ENCODE data around the gene CYFIP1.

CYFIP1 gene

DNA sequence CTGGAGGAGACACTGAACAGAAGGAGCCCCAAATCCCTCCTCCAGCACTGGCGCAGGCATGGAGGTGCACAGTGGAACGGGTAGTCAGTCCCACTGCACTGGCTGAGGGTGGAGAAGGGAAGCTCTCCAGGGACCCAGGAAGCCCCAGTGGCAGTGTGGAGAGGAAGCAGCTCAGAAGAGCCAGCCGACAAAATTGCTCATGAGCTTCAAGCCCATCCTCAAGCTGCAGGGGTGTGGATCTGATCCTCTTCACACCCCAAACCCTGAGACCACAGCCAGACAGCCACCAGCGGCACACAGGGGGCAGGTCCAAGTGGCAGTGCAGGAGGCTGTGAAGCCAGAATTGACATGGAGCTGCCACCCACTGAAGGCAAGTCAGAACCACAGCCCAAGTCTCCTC, 32.1 kb downstream of the CYFIP1 start:
- no peak for DNase-seq

DNA sequence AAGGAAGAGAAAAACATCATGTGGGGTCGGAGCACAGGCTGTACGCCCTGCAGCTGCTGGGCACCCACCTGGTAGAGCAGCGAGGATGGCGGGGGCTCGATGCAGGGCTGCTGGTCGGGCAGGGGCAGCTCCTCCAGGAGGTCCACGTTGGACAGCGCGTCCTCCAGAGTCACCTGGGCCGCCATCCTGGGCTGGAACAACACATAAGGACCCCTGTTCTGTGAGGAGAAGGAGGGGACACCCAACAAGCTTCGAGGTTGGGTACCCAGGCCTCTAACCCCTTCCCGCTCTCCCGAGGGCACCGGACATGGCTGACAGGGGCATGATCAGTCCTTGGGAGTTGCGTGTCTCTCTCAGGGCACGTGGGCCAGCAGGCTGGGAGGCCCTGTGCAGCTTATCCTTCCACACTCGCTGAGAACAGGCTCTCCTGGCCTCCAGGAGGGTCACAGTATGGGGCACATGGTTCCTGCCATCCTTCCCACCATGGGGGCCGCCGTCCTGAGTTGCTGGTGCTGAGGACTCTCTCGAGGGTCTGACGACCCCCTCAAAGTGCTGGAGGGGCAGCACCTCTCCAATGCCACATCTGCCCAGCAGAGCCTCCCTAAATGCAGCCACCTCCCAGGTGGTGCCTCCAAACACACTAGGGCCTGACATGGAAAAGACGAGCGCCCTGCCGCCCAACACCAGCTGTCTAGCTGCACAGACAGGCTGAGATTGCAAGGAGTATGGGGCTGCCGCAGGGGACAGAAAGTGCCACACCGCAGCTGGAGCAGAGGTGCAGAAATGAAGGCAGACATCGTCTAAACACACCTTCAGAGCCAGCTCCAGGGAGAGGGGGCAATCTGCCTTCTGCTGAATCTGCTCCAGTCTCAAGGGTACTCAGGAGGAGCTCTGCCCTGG, 32.8 kb downstream of the CYFIP1 start:
- DNase-seq, result no peak

DNA sequence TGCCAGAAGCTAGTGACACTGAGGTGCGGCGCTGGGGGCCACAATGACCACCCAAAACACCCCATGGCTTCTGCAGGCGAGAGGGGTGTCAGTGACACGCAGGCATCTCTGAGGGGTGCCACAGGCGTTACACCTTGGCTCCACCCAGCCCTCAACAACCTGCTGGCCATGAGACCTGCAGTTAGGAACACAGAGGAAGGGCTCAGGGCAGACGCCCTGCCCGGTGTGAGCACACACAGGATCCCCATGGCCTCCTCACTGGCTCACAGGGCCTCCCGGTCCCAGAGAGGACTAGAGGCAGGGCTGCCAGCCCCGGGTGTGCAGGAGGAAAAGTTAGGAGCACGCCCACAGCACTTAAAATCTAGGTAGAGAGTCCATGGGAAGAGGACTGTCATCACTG, 35.1 kb downstream of the CYFIP1 start:
- no peak for DNase-seq

DNA sequence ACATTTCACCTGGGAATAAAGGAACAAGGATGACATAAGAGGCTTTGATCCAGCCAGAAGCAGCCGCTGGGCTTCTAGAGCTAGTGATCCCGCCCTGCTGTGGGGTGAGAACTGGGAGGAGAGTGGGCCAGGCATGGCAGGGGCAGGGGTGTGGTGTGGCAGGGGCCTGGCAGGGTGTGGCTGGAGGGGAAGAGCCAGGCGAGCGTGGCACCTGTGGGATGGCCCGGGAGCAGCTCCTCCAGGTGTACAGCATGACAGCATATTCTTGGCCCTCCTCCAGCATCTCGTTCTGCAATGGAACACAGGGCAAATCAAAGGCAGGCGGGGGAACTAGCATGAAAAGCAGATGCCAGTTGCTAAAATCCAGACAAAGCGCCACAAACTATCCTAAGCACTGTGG, 35.5 kb downstream of the CYFIP1 start:
- DNase-seq, result no peak

DNA sequence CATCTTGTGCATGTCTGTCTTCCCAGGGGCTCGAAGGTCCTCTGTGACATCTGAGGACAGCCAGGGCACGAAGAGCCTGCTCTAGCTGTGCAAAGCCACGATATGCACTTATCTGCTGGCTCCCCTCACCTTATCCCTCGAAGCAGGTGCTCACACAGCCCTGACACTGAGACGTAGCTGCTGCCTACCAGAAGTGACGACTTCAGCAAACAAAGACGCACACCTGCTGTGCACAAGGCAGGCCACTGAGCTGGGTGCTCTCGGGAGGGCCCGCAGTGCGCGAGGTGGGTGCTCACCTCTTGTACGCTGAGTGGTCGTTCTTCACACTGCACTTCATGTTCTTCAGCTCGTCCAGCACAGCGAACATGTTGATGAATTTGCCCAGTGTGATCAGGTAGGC, 37.3 kb downstream of the CYFIP1 start:
- no peak for DNase-seq

DNA sequence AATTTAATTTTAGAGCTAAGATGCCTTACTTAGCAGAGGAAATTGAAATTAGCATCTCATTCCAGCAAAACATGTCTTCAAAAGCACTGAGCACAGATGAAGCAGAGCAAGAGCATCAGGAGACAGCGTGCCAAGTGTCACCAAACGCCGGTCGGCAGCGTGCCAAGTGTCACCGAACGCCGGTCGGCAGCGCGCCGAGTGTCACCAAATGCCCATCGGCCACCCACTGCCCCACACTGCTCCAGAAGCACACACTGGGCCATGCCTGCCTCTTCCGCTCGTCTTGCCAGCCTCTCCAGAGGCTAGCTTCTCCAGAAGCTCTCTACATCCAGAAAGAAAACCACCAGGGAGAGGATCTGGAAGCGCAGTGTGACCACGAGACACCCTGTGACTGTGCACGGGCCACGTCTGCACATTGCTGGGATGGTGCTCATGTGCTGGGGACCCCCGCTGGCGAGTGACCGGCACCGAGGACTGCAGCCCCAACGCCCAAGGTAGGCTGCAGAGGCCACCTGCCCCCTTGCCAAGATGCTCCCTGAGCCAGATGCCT, 37.8 kb downstream of the CYFIP1 start:
- DNase-seq, result no peak

DNA sequence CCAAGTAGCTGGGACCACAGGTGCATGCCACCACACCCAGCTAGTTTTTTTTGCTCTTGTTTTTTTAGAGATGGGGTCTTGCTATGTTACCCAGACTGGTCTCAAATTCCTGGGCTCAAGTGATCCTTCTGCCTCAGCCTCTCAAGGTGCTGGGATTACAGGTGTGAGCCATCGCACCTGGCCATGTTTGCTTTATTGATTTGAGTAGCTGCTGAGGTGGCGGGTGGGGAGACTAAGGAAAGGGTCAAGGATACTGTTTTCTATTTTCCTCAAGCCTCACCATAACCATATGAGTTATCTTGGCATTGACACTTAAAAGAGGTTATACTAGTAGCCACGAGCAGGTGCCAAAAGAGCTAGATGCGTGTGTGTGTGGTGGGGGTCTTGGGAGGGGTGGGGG, 39.0 kb downstream of the CYFIP1 start:
- no peak for DNase-seq

DNA sequence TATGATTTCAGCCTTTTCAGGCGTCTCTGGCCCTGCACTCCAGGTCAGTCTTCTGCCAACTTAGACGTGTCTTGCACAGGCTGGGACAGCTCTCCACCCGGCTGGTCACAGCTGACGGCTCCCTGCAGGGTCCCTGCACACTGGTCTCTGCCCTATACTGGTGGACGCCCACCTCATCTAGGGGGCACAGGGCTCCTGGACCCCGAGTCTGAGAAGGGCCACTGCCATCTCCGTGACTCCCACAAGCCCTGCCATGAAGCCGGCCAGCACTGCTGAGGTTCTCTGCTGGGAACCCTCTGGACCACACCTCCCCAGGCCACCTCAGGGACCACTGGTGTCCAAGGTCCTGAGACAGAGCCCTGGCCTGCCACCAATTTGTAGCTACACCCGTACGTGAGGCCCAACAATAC, 40.5 kb downstream of the CYFIP1 start:
- DNase-seq, result no peak

DNA sequence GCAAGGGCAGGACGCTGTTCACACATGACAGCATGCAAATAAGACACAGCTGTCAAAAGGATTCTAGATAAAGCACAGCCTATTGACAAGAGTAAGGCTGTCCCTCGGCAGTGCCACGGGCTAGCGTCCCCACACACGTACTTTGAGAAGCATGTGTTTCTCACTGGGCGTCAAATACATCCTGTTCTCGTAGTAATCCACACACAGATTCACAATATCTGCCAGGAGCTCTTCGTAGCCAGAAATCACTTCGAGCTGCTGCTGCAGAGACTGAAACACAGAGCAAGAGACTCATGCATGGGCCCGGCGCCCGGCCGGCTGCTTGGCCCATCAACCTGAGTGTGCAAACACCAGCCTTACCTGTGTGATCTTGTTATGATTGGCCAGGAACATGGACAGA, 41.1 kb downstream of the CYFIP1 start:
- DNase-seq, result no peak

DNA sequence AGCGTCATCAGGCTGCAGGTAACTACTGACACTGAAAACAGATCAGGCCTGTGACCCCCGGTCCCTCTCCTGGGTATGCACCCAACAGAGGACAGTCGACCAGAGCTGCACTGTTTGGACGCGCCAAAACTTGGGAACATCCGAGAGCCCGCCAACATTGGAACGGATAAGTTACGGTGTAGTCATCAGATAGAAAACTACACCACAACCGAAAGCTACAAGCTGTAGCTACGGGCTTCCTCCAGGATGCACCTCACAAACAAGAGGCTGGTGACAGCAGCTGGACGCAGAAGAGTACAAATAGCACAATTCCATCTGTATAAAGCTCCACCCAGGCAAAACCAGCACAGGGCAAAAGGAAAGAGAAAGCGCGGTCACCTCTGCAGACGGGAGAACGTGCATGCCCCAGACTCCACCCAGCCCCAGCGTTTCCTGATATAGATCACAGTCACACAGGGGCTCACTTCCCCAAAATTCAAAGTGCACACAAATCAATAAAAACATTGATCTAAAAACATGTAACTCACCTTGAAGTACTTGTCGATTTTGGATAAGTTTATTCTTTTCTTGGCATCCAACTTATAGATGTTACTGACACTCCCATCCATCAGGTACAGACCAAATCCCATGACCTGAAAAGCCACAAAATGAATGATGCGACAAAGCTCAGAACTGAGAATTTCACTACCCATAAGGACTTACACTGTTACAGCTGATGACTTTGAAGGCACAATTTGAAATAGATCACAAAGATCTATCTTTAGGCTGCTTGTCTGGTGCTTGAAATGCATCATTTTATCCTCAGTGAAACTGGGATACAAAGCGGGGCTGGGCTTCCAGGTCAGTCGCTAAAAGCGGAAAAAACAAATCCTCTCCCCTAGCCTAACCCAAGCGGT, 43.3 kb downstream of the CYFIP1 start:
- DNase-seq, result no peak

DNA sequence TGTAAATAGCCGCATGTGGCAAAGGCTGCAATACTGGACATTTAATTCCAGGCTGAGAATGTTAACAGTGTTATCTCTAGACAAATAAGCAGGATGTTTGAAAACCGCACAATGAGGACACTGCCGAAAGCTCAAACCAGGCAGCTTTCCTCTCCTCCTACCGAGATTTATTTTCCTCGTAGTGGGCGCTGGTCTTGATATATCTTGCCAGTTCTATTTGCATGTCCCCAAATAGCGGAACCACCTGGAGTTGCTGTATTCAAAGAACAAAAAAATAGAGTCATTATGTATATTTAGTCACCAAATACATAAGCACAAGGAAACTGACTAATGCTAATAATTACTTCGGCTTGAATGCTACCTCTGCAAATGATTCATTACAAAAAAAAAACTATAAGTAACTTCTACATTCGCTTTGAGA, 46.5 kb downstream of the CYFIP1 start:
- DNase-seq, result no peak

DNA sequence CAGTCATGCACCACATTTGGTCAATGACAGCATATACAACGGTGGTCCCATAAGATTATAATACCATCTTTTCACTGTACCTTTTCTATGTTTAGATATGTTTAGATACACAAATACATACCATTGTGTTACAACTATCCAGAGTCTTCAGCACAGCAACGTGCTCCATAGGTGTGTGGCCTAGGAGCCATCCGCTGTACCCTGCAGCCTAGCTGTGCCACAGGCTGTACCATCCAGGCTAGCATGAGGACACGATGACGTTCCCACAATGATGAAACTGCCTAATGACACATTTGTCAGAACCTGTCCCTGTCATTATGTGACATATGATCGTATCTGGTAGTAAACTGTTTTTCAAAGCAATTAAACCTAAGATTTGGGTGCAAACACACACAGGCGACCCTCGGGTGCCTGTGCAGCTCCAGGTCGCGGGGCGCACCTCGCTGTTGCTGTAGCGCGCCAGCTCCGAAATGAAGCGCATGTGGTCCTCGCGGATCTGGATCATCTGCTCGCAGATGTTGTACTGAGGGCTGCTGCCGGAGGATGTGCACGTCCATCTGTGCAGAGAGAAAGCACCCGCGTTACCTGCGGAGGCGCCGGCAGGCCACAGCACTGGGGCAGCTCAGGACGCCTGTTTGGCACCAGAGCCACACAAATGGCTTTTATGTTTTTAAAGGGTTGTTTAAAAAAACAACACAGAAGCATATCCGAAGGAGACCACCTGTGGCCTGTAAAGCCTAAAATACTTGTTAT, 48.2 kb downstream of the CYFIP1 start:
- DNase-seq, result no peak

DNA sequence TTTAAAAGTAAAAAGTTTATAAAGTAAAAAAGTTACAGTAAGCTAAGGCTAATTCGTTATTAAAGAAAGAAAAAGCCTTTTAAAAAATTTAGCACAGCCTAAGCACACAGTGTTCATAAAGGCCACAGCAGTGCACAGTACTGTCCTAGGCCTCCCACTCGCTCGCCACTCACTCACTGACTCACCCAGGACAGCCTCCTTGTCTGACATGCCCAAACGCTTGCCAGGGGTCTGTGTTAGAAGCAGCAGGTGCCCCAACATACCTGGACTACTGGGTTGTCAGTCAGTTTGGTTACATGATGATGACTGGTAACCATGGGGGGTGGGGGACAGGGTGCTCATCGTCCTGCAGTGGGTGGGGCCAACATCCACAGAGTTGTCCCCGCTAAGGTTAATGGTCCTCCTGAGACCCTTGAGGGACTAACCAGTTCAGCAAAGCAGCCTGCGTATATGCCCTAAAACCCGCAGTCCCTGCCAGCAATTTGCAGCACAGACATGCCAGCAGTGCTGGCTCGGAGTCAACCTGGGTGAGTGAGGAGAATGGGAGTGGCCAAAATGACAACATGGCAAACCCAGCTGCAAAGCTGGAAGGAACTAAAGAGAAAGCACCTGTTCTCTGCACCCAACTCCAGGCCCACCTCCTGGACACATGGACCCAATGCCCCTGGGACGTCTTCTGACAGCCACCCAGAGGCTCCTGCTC, 49.2 kb downstream of the CYFIP1 start:
- DNase-seq, result no peak

DNA sequence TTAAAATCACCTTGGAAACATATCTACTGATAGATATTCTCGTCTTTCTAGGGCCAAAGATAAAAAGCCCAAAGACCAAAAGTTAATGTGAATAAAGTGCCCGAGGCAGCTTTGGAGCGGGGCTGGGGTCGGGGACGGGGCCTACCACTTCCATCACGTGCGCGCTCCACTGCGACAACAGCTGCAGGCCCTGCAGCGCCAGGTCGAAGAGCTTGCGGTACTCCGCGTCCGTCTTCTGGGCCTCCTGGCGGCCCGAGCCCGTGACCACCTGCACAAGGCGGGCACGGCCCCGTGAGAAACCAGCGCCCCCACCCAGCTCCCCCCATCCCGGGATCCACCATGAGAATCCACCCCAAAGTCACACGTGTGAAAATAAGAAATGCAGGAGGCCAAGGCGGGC, 52.4 kb downstream of the CYFIP1 start:
- DNase-seq, result no peak

DNA sequence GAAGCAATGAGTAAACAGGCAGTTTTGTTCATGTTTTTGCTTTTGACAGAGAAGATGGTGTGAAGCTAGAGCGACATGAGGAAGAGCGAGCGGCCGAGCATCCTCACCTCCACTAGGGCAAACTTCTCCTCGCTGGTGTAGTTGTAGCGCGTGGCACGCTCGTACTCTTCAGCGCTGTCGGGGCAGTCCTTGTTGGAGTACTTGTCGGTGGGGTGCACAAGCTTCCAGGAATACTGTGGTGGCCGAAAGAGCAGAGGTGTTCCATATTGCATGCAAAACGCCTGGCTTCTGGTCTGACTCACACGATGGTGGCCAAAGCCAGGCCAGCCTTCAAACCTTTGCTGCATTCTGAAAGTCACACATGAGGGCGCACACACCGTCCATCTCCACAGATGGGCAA, 54.3 kb downstream of the CYFIP1 start:
- no peak for DNase-seq

DNA sequence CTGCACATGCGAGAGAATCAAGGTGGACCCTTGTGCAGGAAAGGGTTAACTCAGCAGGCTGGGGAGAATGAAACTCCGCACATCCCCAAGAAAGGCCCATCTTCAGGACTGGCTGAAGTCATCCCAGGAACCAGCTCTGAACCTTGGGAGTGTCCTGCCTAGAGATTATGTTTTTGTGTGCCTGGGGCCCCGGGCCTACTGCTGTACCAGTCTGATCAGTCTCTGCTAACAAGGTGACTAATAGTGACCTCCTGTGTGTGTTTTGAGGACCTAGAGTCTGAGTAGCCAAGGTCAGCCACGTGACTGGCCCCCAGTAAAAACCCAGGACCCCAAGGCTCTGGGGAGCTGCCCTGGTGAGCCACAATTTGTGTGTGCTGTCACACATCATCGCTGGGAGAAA, 58.2 kb downstream of the CYFIP1 start:
- no peak for DNase-seq

DNA sequence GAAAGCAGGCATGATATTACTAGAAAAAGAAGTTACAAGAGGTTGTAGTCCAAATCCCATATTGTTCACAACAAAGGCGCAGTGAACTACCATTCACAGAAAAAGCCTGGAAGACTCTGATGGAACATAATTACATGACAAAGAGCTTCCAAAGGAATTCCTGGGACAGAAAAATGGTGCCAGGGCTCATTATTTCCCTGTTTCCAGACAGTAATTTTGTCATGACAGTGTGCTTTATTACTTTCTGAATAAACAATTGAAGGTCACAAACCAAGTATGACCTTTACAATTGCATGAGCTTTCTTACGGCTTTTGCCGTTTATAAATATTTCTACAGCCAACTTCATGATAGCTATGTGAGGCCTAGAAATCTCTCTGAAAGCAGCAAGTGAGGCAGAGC, 61.0 kb downstream of the CYFIP1 start:
- DNase-seq, result peak; percentile 16

DNA sequence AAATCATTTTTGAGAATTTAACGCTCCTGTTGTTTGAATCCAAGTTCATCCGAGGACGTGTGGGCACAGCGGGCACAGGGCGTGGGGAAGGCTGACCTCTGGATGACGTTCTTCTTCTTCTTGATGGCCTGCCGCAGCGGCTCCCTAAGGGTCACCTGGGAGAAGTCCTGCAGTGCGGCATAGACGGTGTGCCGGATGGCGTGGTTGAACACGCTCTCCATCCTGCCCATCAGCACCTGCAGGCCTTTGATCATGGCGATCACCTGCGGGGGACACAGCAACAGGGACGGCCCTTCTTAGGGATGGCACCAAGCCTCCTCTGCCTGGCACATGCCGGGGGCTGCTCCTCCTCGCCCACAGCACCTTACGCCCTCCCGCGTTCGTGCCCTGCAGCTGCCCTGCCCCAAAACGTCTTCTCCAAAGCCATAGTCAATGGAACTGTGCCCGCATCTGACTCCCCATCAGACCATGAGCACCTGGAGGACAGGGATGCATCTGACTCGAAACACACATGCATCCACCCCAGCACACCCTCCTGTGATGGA, 61.5 kb downstream of the CYFIP1 start:
- no peak for DNase-seq

DNA sequence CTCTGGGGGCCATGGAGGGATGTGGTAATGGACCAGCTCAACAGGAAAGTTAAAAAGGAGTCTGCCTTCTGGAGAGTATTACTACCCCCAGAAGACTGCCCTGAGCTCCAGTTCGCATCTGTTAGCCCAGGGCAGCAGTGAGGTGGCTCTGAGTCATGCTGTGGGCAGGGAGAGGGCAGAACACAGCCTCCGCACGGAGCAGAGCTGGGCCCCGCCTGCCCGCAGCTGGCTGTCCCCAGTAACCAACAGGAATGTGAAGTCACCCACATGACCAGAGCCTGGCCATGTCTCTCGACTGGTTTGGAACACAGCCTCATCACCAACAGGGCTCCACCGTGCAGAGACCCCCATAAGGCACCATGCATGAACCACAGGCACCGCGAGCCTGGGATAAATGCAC, 62.1 kb downstream of the CYFIP1 start:
- DNase-seq, result no peak

DNA sequence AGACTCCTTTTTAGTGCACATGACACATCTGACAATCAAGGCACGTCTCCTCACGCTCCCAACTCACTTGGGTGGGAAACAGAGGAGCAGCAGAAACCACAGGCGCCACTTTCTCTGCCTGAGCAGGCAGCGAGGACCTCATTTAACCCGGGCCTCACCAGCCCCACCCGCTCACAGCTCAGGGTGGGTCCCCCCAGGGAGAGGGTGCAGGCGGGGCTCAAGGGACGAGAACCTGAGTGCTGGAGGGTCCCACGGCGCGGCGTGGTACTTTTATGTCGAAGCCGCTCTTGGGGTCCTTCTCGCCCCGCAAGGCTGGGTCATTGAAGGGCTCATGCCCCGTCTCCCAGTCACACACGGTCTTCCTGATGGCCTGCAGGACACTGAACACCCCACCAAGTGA, 62.6 kb downstream of the CYFIP1 start:
- DNase-seq, result no peak

DNA sequence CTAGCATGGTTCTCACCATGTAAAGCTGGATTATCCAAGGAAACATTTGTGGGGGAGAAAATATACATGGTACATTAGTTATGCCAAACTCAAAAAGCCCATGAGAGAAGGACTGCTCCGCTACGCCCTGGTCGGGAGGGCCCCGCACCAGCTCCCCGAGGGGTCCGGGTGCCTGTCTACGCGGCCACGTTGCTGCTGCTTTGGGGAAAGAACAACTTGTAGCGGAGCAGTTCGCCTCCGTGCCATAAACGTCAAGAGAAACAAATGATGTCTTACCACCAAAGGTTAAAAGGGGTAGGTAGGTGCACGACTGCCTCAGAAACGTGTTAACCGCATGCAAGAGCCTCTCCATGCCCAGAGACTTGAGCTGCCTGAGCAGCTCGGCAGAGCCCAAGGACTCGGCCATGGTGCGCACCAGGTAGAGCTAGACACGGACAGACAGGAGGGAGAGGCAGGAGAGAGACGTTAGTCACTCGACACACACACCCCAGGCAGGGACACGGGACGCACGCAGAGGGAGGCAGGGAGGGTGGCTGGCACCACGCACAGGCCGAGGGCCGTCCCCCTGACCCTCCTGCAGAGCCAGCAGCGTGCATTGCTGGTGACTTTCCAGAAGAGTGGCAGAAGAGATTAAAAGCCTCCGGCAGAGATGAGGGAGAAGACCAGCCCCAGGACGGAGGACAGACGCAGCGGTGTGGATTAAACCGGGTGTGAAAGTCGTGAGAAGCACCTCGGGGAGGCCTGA, 63.4 kb downstream of the CYFIP1 start:
- DNase-seq, result no peak
